Heart right ventricle (tissue), 16 donors: ENCODE results near the gene STARD4. TPM values are rescaled to one million over a fixed set of nuclear protein-coding genes. Genes with fewer than 3 reads are reported as not detected.

Experiments
- ATAC-seq, 8 donors: fragments of 200-7000 bp; cut with Tn5 transposase; one replicate each; pipeline ENCODE4 v1.9.1; 2020; ENCODE audit warnings: mild to moderate bottlenecking in 8 of 8, moderate library complexity in 8 of 8, moderate number of reproducible peaks in 1 of 8
- DNase-seq, 2 donors: peaks; one replicate each; pipeline ENCODE4 v3.0.0-alpha.2; 2020
- H3K27ac ChIP-seq, 10 donors: fragments of 200-600 bp; sonication (generic) in 2 of 10; one replicate each; pipeline versions ENCODE4 v1.5.0 to v1.8.0; 2020 to 2022; ENCODE audit warnings: mild to moderate bottlenecking in 3 of 10
- H3K27me3 ChIP-seq, 7 donors: fragments of 200-600 bp; one replicate each; pipeline ENCODE4 v1.8.0; 2021 to 2022; ENCODE audit warnings: mild to moderate bottlenecking in 2 of 7
- H3K36me3 ChIP-seq, 9 donors: fragments of 200-600 bp; sonication (generic) in 1 of 9; one replicate each; pipeline versions ENCODE4 v1.5.0 to v1.8.0; 2020 to 2022; ENCODE audit warnings: mild to moderate bottlenecking in 2 of 9
- H3K4me1 ChIP-seq, 9 donors: fragments of 200-600 bp; sonication (generic) in 1 of 9; one replicate each; pipeline versions ENCODE4 v1.5.0 to v1.8.0; 2020 to 2022; ENCODE audit warnings: mild to moderate bottlenecking in 4 of 9
- H3K4me3 ChIP-seq, 10 donors: fragments of 200-600 bp; sonication (generic) in 2 of 10; one replicate each; pipeline versions ENCODE4 v1.5.0 to v1.8.0; 2020 to 2022; ENCODE audit warnings: mild to moderate bottlenecking in 7 of 10, moderate library complexity in 2 of 10
- H3K9me3 ChIP-seq, 11 donors: fragments of 200-600 bp in 10 of 11; sonication (generic) in 2 of 11; one replicate each; pipeline versions ENCODE4 v1.5.0 to v1.8.0; 2013 to 2022; ENCODE audit warnings: mild to moderate bottlenecking in 2 of 11, control low read depth in 1 of 11, moderate library complexity in 1 of 11
- CTCF ChIP-seq, 9 donors: fragments of 200-600 bp; sonication (generic) in 2 of 9; IDR thresholded peaks; one replicate each; pipeline versions ENCODE4 v1.5.0 to v1.8.0; 2021 to 2022; ENCODE audit warnings: antibody characterized with exemption in 9 of 9, mild to moderate bottlenecking in 5 of 9, moderate library complexity in 1 of 9
- WGBS, 2 donors: extraction: QIAGEN DNeasy Blood & Tissue Kit; methylation state at CpG; one replicate each; pipeline ENCODE4 v1.1.7; 2013; ENCODE audit warnings: inconsistent platforms in 1 of 2; 5-methylcytosine and 5-hydroxymethylcytosine counted together
- intact Hi-C, 10 donors: fragments of 100-400 bp; cut with DNase I; formaldehyde crosslinking; loops; one replicate each; pipeline versions ENCODE4 v1.11.1 to v1.14.2; 2022
- polyA plus RNA-seq, 2 donors: library from polyadenylated mRNA; stranded (reverse); fragments of 200-250 nt; gene quantifications; one replicate each; pipeline ENCODE4 v1.2.3, GENCODE V29; 2013
- total RNA-seq, 10 donors: library from RNA; stranded (reverse); fragmentation: NEBNext Ultra II Directional in 3 of 10; extraction: Animal tissue kit (Norgen Biotek cat#: 25700) in 3 of 10; gene quantifications; one replicate each; pipeline versions ENCODE4 v1.2.1 to v1.2.4, GENCODE V29; 2021 to 2023
- donor health status: Arrhythmogenic right ventricular cardiomyopathy.
- donor health status: ischemic (EF 13 %, LVEDD 7.1; RV severe dilation, severe dysfunction).
- donor health status: healthy with polysubstance abuse.
- donor health status: DM: no; HTN: yes; CAD: no.
- donor health status: DM: no; HTN: no; CAD: no.
- donor health status: ischemic (EF 25% LVEDD 6.9; RV normal size, moderate dysfunction).
- donor health status: ischemic (EF 25% LVEDD 5.7; RV mildly dilated, moderate dysfunction).
- donor health status: healthy.
- donor health status: DM: yes; HTN: yes; CAD: no.
- donor health status: Ischemic cardiomyopathy.
- donor health status: ischemic (EF 35%, LVEDD 5.7; RV mildly dilated, moderate dysfunction).
- donor health status: nonischemic (EF 11% LVEDD 7.7; RV severe dilation, severe dysfunction).
- donor health status: DM: yes; HTN: yes; CAD: no.
- donor health status: PGD.
- donor health status: ischemic (EF 29% LVEDD 5.4; RV normal size, mild dysfunction).
- donor health status: nonischemic (EF 23%, LVEDD 6.1; RV moderate dilation, normal function).

STARD4 gene
- total and polyA plus RNA-seq, 12 donors, result 2.9 to 14.0 (median 6.1) TPM

- Histone ChIP-seq H3K36me3 (no peaks in the 10 kb centered on the region), H3K4me1 (no peaks in the 10 kb centered on the region), H3K4me3 (no peak overlapping the region), H3K27me3 (no peaks in the 10 kb centered on the region), H3K27ac (no peak overlapping the region), H3K9me3 (no peaks in the 10 kb centered on the region)
- ATAC-seq (no peak), DNase-seq (no peak)
- intact Hi-C loops, result no loop called here
- TF ChIP-seq CTCF (IDR thresholded peaks at IDR 0.05), result no peak
Measured at GRCh38 chr5:111486926-111487325, 25.4 kb downstream of the STARD4 start.

- DNase-seq (no peak), ATAC-seq (no peak)
- H3K9me3 ChIP-seq, result no peaks in the 10 kb centered on the region
- intact Hi-C loops, result no loop called here
- no peaks in the 10 kb centered on the region for H3K4me1 ChIP-seq
- H3K27me3 ChIP-seq, result no peaks in the 10 kb centered on the region
- no peak overlapping the region for H3K4me3 ChIP-seq
- peak overlapping the region in 1 of 10 donors; percentile 0 for H3K27ac ChIP-seq
- WGBS, 2 donors, result 41 to 48% methylated on average over 2 of the region's 2 CpGs
- H3K36me3 ChIP-seq, result no peaks in the 10 kb centered on the region
- no peak for TF ChIP-seq CTCF (IDR thresholded peaks at IDR 0.05)
Measured at GRCh38 chr5:111486055-111486454, 26.3 kb downstream of the STARD4 start.

GRCh38 chr5:111480346-111480745 lies 32.0 kb downstream of the STARD4 start:
- no peak for DNase-seq
- ATAC-seq, result no peak
- Histone ChIP-seq H3K27me3 (peaks cover 0 to 6% (median 0%) of the 10 kb centered on the region in 7 donors), H3K27ac (no peak overlapping the region), H3K9me3 (no peaks in the 10 kb centered on the region), H3K4me3 (no peak overlapping the region), H3K36me3 (no peaks in the 10 kb centered on the region), H3K4me1 (no peaks in the 10 kb centered on the region)
- 55 to 63% methylated on average over 4 of the region's 4 CpGs for WGBS, 2 donors
- no peak for TF ChIP-seq CTCF (IDR thresholded peaks at IDR 0.05)
- intact Hi-C loops, result no loop called here

GRCh38 chr5:111478898-111479297 lies 33.4 kb downstream of the STARD4 start:
- Histone ChIP-seq H3K4me3 (no peak overlapping the region), H3K4me1 (no peaks in the 10 kb centered on the region), H3K27me3 (peaks cover 0 to 6% (median 0%) of the 10 kb centered on the region in 7 donors), H3K27ac (no peak overlapping the region), H3K9me3 (no peaks in the 10 kb centered on the region), H3K36me3 (no peaks in the 10 kb centered on the region)
- intact Hi-C loops, result no loop called here
- TF ChIP-seq CTCF (IDR thresholded peaks at IDR 0.05), result no peak
- ATAC-seq, result no peak
- no peak for DNase-seq
- WGBS, 2 donors, result 94 to 100% methylated on average over 2 of the region's 2 CpGs

- peaks cover 0 to 6% (median 0%) of the 10 kb centered on the region in 7 donors for H3K27me3 ChIP-seq
- no peak overlapping the region for H3K27ac ChIP-seq
- DNase-seq (no peak), ATAC-seq (no peak)
- no peaks in the 10 kb centered on the region for H3K4me1 ChIP-seq
- TF ChIP-seq CTCF (IDR thresholded peaks at IDR 0.05), result peak in 4 of 9 donors; percentile 4 to 24 (median 12)
- H3K9me3 ChIP-seq, result no peaks in the 10 kb centered on the region
- intact Hi-C loops, result no loop called here
- no peaks in the 10 kb centered on the region for H3K36me3 ChIP-seq
- H3K4me3 ChIP-seq, result no peak overlapping the region
- WGBS, 2 donors, result 77 to 84% methylated on average over 1 of the region's 1 CpG
Measured at GRCh38 chr5:111478266-111478665, 34.1 kb downstream of the STARD4 start.
